Retinal pigment epithelial cell (primary cell): ENCODE results near the gene PRSS36.

Experiments
- DNase-seq: peaks from one replicate; pipeline ENCODE4 v3.0.0-alpha.2; 2010; ENCODE audit warnings: low read depth
- H3K4me3 ChIP-seq: 2 replicates; pipeline ENCODE4 v1.5.1; 2011; ENCODE audit warnings: mild to moderate bottlenecking, low read length, control low read depth, moderate library complexity
- CTCF ChIP-seq: conservative IDR thresholded peaks from 2 replicates; pipeline ENCODE4 v1.5.1; 2011; ENCODE audit warnings: low read depth, low read length, control low read depth, inconsistent platforms

The PRSS36 gene

GRCh38 chr16:31129568-31130335 lies 20.1 kb downstream of the PRSS36 start:
- no peak overlapping the region for H3K4me3 ChIP-seq
- TF ChIP-seq CTCF = no peak
- DNase-seq = no peak

- no peak overlapping the region for H3K4me3 ChIP-seq
- TF ChIP-seq CTCF = no peak
- DNase-seq = no peak
These were observed 20.9 kb downstream of the PRSS36 start for GRCh38 chr16:31128711-31129567.

- DNase-seq = no peak
- H3K4me3 ChIP-seq = no peak overlapping the region
- TF ChIP-seq CTCF = no peak
These were observed 22.7 kb downstream of the PRSS36 start for GRCh38 chr16:31127182-31127581.

GRCh38 chr16:31125844-31126243 lies 24.0 kb downstream of the PRSS36 start:
- DNase-seq = no peak
- no peak for TF ChIP-seq CTCF
- H3K4me3 ChIP-seq = no peak overlapping the region

- H3K4me3 ChIP-seq = no peak overlapping the region
- no peak for DNase-seq
- no peak for TF ChIP-seq CTCF
These were observed 29.7 kb downstream of the PRSS36 start for GRCh38 chr16:31120129-31120528.

GRCh38 chr16:31118223-31119155 lies 31.4 kb downstream of the PRSS36 start:
- peak overlapping the region; percentile 87 for H3K4me3 ChIP-seq
- no peak for DNase-seq
- TF ChIP-seq CTCF = no peak
